Stimulated activated naive CD8-positive, alpha-beta T cell treated with anti-CD3 and anti-CD28 coated beads, Interleukin-15, Interleukin-2, amounts not matched to agents 100 U/mL and 50 U/mL, for 24 hours (primary cell): ENCODE results near the gene CHRNA4.
"Not testable (repeated sequence)": the region's sequence is repeated elsewhere in the genome, so short reads cannot be mapped to it uniquely, and the experiment has no call there.

Source experiments
- ATAC-seq: fragments of 150-1000 bp; cut with Tn5 transposase; one replicate; pipeline ENCODE4 v1.10.0; 2021
- DNase-seq: peaks from one replicate; pipeline ENCODE4 v3.0.0; 2021

The CHRNA4 gene

DNA sequence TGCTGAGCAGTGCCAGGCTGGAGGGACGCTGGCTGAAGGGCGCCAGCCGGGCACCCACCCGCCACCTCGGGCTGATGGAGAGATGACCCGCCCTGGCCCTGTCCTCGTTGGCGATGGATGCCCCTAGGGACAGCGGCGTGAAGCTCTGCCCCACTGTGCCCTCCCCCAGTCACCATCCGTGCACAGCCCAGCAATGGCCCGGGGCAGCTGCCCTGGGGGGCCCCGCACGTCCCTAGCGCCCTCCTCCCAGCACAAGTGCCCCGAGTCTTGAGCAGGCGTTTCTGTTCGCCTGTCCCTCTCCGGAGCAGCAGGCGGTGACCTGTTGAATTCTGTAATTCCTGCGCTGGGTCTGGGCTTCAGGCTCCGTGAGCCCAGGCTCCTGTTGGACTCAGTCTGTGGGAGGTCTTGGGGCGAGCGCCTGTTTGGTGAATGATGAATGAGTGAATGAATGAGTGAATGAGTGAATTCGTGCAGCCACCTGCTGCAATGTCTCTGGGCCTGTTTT lies 36.8 kb upstream of the CHRNA4 start:
- DNase-seq (no peak), ATAC-seq (no peak)

DNA sequence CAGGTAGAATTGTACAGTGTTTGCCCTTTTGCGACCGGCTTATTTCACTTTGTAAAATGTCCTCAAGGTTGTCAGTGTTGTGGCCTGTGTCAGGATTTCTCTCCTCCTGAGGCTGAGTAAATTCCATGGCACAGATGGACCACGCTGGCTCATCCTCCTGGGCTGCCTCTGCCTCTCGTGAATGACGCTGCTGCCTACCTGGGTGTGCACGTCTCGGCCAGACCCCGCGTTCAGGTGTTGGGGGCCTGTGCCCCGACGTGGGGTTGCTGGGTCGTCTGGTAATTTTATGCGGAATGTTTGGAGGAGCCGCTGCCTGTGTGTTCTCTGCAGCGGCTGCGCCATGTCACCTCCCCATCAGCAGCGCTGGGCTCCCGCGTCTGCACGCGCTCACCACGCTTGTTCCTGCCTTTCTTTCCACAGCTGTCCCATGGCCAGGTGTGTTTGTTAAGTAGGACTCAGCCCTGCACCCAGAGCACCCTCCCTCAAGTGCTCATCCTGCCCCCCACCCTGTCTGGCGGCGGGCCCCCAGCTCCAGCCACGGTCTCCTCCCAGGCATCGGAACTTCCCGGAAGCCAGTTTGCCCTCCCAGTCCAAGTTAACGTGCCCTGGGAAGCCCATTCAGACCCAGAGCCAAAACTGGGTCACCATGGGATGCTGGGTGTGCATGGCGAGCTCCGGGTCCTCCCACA lies 36.1 kb upstream of the CHRNA4 start:
- DNase-seq, result no peak
- no peak for ATAC-seq

DNA sequence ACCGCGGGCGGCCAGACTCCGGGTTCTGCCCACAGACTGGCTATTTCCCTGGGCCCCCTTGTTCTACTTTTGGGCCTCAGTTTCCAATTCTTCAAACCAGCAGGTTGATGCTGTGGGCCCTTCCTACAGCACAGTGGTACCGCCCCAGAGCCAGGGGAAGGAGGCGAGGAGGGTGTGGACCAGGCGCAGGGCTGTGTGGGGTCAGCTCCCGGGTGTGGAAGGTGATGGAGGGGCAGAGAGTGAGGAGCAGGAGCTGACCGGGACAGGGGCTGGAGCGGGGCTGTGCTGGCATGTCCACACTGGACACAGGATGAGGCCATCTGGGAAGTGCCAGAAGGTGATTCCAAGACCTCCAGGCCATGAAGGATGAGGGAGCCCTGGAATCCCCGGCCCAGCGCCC lies 35.2 kb upstream of the CHRNA4 start:
- ATAC-seq (no peak), DNase-seq (no peak)

- DNase-seq (no peak), ATAC-seq (no peak)
Measured at GRCh38 chr20:63395723-63396122, 34.6 kb upstream of the CHRNA4 start.

- ATAC-seq, result no peak
- no peak for DNase-seq
Measured at GRCh38 chr20:63394920-63395455, 33.8 kb upstream of the CHRNA4 start.

- DNase-seq, result no peak
- no peak for ATAC-seq
Measured at GRCh38 chr20:63394069-63394919, 33.1 kb upstream of the CHRNA4 start.

- DNase-seq (no peak), ATAC-seq (no peak)
Measured at GRCh38 chr20:63393566-63393965, 32.4 kb upstream of the CHRNA4 start.

- ATAC-seq, result no peak
Measured at GRCh38 chr20:63392465-63393365, 31.6 kb upstream of the CHRNA4 start.

GRCh38 chr20:63387917-63388316 lies 26.8 kb upstream of the CHRNA4 start:
- no peak for DNase-seq
- ATAC-seq, result no peak

More at GRCh38 chr20:63392465-63393365, 31.6 kb upstream of the CHRNA4 start:
- DNase-seq, result no peak

GRCh38 chr20:63387393-63387792 lies 26.2 kb upstream of the CHRNA4 start:
- no peak for DNase-seq
- no peak for ATAC-seq

- no peak for DNase-seq
- no peak for ATAC-seq
Measured at GRCh38 chr20:63386491-63386890, 25.3 kb upstream of the CHRNA4 start.

- DNase-seq (no peak), ATAC-seq (no peak)
Measured at GRCh38 chr20:63385819-63386218, 24.7 kb upstream of the CHRNA4 start.

GRCh38 chr20:63384336-63384735 lies 23.2 kb upstream of the CHRNA4 start:
- ATAC-seq, result no peak
- DNase-seq, result no peak

- ATAC-seq, result no peak
- DNase-seq, result no peak
Measured at GRCh38 chr20:63383556-63383955, 22.4 kb upstream of the CHRNA4 start.

GRCh38 chr20:63382551-63383300 lies 21.6 kb upstream of the CHRNA4 start:
- DNase-seq (no peak), ATAC-seq (no peak)

DNA sequence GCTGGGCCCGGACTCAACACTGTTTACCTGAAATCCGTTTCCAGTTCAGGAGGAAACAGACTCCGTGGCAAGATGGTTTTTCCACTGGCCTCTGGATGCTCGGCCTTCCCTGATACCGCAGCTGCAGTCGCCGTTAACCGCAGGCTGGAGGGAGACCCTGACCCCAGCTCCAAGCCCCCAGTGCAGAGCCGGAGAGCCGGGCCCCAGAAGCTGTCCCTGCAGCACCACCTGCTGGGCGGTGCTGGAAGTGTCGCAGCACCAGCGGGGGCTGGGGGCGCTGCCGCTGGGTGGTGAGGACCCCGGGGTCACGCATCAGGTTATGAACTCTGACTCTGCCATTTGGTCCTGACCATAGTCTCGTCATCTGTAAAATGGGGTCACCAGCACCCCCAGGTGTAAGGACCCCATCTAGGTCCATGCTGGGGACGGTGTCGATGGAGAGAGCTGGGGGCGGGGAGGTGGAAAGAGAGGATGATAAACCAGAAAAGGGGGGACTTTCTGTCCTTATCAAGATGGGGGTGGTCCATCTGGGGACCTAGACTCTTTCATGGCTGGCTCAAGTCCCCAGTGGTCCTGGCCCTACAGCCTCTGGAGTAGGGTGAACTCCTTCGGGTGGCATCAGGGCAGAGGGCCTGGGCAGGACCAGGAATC lies 20.8 kb upstream of the CHRNA4 start:
- DNase-seq (peak; percentile 47), ATAC-seq (no peak)

DNA sequence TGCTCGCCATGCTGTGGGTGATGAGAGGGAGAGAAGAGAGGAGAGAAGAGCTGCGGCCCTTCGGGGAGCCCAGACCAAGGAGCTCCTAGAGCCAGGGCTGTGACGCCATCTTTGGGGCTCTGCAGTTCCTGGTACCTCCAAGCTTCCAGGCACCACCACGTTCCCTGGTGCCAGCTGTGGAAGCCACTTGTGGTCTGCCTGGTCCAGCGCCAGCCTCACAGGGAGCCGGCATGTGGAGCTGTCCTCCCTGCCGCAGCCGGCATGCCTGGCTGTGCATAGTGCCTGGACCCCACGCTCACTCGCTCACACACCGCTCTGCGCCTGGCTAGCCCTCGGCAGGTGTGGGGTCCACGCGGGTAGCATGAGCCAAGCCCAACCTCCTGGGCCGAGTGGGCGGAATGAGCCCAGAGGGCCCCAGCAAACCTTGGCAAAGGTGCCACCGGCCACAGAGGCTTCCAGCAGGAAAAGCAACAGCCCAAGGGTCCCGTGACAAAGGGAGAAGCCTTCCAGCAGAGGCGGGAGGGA lies 19.3 kb upstream of the CHRNA4 start:
- no peak for DNase-seq
- ATAC-seq, result no peak

GRCh38 chr20:63379872-63380271 lies 18.7 kb upstream of the CHRNA4 start:
- not testable (repeated sequence) for DNase-seq, ATAC-seq

GRCh38 chr20:63379296-63379695 lies 18.1 kb upstream of the CHRNA4 start:
- DNase-seq (no peak), ATAC-seq (no peak)

GRCh38 chr20:63378626-63379025 lies 17.5 kb upstream of the CHRNA4 start:
- DNase-seq (no peak), ATAC-seq (no peak)
